Measurements from ENCODE around the gene ITPK1. TPM values are rescaled to one million over a fixed set of nuclear protein-coding genes. Genes with fewer than 3 reads are reported as not detected.

ITPK1 gene
- polyA plus RNA-seq, 1 of the 3 experiments (the other 2 are of a cell fraction), result 23.2 TPM

DNA sequence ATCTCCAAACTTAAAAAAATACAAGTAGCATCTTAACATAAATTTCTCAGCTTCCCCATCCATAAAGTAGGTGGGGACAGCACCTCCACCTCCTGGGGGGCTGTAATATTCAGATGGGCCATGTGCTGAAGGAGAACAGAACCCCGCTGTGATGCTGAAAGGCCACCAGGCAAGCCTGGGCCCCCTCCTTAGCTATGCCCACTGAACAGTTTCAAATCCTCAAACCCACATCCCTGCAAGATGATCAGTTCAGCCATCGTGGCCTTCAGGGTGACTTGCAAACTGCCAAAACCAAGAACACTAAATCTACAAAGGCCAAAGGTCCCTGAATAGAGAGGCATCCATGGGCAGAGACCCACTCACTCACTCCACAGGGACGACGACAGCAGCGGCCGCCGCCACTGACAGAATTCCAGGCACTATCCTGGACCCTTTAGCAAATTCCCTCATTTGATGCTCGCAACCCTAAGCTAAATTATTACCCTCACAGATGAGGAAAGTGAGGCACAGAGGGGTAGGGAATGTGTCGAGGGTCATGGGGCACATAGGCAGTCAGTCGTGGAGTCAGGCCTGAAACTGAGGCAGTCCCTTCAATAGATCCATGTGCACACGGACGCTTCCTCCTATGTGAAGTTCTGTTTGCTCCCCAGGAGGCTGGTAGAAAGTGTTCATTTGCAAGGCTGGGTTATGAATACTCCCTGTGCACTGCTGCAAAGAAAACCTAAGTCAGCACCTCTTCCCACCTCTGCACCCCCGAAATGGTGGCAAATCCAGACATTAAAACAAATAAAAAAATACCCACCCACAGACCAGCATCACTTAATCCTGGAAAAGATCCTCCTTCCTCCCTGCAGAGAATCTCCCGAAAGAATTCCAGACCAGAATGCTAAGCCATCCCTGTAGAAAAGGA lies 5.9 kb downstream of the ITPK1 start:
- POLR2A ChIA-PET, result no interaction called here
- Histone ChIP-seq H3K79me2 (ENCODE audit: insufficient read depth) (peaks cover 14% of the 10 kb centered on the region; the same call in 1 of the 2 replicates), H2AFZ (ENCODE audit: low read depth) (no peak overlapping the region), H3K9ac (no peak overlapping the region), H3K36me3 (replicated peaks in 1 of 2; ENCODE audit: control insufficient read depth in 1 of 2, insufficient read depth in 2 of 2, low read length in 1 of 2) (peaks cover 0 to 2% of the 10 kb centered on the region in 2 experiments), H3K4me2 (no peak overlapping the region), H3F3A (replicated peaks; ENCODE audit: insufficient read depth) (peaks cover 7% of the 10 kb centered on the region), H3K4me3 (ENCODE audit: low read depth in 2 of 2, low read length in 1 of 2) (no peak overlapping the region), H3K27ac (ENCODE audit: low read depth in 2 of 2, low read length in 1 of 2) (no peak overlapping the region), H4K20me1 (ENCODE audit: insufficient read depth) (0 out of 2 replicates have a peak, but pooled peaks cover 20% of the 10 kb centered on the region), H3K4me1 (ENCODE audit: control insufficient read depth in 1 of 2, insufficient read depth in 2 of 2, low read depth in 1 of 2, low read length in 1 of 2) (peaks cover 0 to 37% of the 10 kb centered on the region in 2 experiments; a peak in 3 of 4 replicates), H3K9me3 (no peaks in the 10 kb centered on the region), H3K9me2 (no peaks in the 10 kb centered on the region), H3K27me3 (ENCODE audit: insufficient read depth) (no peaks in the 10 kb centered on the region)
- CTCF ChIA-PET, result interaction anchor here (1.3 to 15.0 kb wide), 4 partner anchors 10 to 155 kb away, joined by 3 to 236 read pairs (median 118); no protein-coding TSS in a partner anchor
- WGBS (ENCODE audit: low lambda C conversion rate), result 93% methylated on average over 14 of the region's 14 CpGs
- TF ChIP-seq, protein P1, sequence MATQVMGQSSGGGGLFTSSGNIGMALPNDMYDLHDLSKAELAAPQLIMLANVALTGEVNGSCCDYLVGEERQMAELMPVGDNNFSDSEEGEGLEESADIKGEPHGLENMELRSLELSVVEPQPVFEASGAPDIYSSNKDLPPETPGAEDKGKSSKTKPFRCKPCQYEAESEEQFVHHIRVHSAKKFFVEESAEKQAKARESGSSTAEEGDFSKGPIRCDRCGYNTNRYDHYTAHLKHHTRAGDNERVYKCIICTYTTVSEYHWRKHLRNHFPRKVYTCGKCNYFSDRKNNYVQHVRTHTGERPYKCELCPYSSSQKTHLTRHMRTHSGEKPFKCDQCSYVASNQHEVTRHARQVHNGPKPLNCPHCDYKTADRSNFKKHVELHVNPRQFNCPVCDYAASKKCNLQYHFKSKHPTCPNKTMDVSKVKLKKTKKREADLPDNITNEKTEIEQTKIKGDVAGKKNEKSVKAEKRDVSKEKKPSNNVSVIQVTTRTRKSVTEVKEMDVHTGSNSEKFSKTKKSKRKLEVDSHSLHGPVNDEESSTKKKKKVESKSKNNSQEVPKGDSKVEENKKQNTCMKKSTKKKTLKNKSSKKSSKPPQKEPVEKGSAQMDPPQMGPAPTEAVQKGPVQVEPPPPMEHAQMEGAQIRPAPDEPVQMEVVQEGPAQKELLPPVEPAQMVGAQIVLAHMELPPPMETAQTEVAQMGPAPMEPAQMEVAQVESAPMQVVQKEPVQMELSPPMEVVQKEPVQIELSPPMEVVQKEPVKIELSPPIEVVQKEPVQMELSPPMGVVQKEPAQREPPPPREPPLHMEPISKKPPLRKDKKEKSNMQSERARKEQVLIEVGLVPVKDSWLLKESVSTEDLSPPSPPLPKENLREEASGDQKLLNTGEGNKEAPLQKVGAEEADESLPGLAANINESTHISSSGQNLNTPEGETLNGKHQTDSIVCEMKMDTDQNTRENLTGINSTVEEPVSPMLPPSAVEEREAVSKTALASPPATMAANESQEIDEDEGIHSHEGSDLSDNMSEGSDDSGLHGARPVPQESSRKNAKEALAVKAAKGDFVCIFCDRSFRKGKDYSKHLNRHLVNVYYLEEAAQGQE (IDR thresholded peaks at IDR 0.05; ENCODE audit: low read depth, low read length), result no peak
- TF ChIP-seq EP300 (IDR thresholded peaks at IDR 0.05; ENCODE audit: borderline replicate concordance in 1 of 2, low read depth in 1 of 2, low read length in 1 of 2) (no peak), MEF2A (IDR thresholded peaks at IDR 0.05; ENCODE audit: borderline replicate concordance, low read depth) (no peak), TEAD4 (IDR thresholded peaks at IDR 0.05; ENCODE audit: borderline replicate concordance, insufficient read depth) (no peak), TAF1 (IDR thresholded peaks at IDR 0.05; ENCODE audit: borderline replicate concordance, low read depth, low read length) (no peak), RFX5 (IDR thresholded peaks at IDR 0.05; ENCODE audit: low read length) (no peak), SIN3A (IDR thresholded peaks at IDR 0.05; ENCODE audit: borderline replicate concordance, low read depth, low read length) (no peak), RXRA (IDR thresholded peaks at IDR 0.05; ENCODE audit: borderline replicate concordance, low read depth) (no peak)
- TF ChIP-seq, protein P2, sequence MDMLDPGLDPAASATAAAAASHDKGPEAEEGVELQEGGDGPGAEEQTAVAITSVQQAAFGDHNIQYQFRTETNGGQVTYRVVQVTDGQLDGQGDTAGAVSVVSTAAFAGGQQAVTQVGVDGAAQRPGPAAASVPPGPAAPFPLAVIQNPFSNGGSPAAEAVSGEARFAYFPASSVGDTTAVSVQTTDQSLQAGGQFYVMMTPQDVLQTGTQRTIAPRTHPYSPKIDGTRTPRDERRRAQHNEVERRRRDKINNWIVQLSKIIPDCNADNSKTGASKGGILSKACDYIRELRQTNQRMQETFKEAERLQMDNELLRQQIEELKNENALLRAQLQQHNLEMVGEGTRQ (IDR thresholded peaks at IDR 0.05; ENCODE audit: borderline replicate concordance, low read depth, low read length), result no peak
- TF ChIP-seq, protein P3, sequence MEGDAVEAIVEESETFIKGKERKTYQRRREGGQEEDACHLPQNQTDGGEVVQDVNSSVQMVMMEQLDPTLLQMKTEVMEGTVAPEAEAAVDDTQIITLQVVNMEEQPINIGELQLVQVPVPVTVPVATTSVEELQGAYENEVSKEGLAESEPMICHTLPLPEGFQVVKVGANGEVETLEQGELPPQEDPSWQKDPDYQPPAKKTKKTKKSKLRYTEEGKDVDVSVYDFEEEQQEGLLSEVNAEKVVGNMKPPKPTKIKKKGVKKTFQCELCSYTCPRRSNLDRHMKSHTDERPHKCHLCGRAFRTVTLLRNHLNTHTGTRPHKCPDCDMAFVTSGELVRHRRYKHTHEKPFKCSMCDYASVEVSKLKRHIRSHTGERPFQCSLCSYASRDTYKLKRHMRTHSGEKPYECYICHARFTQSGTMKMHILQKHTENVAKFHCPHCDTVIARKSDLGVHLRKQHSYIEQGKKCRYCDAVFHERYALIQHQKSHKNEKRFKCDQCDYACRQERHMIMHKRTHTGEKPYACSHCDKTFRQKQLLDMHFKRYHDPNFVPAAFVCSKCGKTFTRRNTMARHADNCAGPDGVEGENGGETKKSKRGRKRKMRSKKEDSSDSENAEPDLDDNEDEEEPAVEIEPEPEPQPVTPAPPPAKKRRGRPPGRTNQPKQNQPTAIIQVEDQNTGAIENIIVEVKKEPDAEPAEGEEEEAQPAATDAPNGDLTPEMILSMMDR (IDR thresholded peaks at IDR 0.05), result no peak
- TF ChIP-seq, protein P4, sequence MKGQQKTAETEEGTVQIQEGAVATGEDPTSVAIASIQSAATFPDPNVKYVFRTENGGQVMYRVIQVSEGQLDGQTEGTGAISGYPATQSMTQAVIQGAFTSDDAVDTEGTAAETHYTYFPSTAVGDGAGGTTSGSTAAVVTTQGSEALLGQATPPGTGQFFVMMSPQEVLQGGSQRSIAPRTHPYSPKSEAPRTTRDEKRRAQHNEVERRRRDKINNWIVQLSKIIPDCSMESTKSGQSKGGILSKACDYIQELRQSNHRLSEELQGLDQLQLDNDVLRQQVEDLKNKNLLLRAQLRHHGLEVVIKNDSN (IDR thresholded peaks at IDR 0.05; ENCODE audit: borderline replicate concordance, low read depth), result no peak
- TF ChIP-seq, protein P5, sequence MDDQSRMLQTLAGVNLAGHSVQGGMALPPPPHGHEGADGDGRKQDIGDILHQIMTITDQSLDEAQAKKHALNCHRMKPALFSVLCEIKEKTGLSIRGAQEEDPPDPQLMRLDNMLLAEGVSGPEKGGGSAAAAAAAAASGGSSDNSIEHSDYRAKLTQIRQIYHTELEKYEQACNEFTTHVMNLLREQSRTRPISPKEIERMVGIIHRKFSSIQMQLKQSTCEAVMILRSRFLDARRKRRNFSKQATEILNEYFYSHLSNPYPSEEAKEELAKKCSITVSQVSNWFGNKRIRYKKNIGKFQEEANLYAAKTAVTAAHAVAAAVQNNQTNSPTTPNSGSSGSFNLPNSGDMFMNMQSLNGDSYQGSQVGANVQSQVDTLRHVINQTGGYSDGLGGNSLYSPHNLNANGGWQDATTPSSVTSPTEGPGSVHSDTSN (IDR thresholded peaks at IDR 0.05), result no peak
- DNase-seq, result no peak

All from SK-N-SH (cell line).